Fibroblast of mammary gland (primary cell): ENCODE data around the gene USP24.

Experiments
- DNase-seq: peaks from one replicate; pipeline ENCODE4 v3.0.0-alpha.2; 2010; ENCODE audit warnings: low read depth
- H3K4me3 ChIP-seq: 2 replicates; pipeline ENCODE4 v1.5.1; 2011; ENCODE audit warnings: low read depth, mild to moderate bottlenecking, low read length, moderate library complexity; ENCODE audit not compliant: control insufficient read depth
- TF ChIP-seq, protein P1 (sequence below): conservative IDR thresholded peaks from 2 replicates; pipeline ENCODE4 v1.5.1; 2011; ENCODE audit warnings: low read depth, low read length, inconsistent platforms; ENCODE audit not compliant: control insufficient read depth, insufficient read depth

The USP24 gene

DNA sequence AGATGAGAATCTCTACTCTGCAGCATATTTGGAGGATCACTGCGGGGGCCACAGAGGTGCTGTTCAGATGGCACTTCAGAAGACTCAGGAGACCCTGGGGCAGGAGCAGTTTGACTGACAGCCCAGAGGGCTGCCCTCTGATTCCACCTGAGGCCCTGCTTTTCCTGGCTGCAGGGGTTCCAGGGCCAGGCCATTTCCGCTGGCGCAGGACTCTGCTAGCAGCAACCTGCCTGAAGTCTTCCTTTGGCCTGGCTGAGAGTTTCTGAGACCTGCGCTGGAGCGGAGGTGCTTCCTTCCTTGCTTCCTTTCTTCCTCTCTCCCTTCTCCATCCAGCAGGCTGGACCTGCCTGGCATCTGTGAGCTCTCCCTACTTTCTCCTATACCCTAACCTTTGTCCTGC lies 164.0 kb downstream of the USP24 start:
- no peak overlapping the region for H3K4me3 ChIP-seq
- TF ChIP-seq, protein P1, sequence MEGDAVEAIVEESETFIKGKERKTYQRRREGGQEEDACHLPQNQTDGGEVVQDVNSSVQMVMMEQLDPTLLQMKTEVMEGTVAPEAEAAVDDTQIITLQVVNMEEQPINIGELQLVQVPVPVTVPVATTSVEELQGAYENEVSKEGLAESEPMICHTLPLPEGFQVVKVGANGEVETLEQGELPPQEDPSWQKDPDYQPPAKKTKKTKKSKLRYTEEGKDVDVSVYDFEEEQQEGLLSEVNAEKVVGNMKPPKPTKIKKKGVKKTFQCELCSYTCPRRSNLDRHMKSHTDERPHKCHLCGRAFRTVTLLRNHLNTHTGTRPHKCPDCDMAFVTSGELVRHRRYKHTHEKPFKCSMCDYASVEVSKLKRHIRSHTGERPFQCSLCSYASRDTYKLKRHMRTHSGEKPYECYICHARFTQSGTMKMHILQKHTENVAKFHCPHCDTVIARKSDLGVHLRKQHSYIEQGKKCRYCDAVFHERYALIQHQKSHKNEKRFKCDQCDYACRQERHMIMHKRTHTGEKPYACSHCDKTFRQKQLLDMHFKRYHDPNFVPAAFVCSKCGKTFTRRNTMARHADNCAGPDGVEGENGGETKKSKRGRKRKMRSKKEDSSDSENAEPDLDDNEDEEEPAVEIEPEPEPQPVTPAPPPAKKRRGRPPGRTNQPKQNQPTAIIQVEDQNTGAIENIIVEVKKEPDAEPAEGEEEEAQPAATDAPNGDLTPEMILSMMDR = no peak
- no peak for DNase-seq

GRCh38 chr1:55050283-55050682 lies 164.9 kb downstream of the USP24 start:
- TF ChIP-seq, protein P1 = no peak
- no peak overlapping the region for H3K4me3 ChIP-seq
- DNase-seq = peak; percentile 66

DNA sequence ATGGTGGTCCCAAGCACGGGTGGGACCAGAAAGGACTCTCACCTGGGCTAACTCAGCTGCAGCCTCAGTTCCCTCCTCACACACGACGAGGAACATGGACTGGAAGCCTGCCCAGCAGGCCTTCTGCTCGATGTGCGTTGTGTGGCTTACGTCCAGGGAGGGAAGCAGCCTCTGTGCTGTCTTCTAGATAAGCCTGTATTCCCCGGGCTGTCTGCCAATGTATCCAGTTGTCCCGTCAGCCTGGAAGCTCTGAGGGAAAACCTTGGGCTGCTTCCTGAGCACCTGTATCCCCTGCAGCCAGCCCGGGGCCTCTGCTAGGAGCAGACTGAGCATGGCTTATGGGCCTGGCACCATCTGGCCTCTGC lies 165.3 kb downstream of the USP24 start:
- peak; percentile 31 for DNase-seq
- TF ChIP-seq, protein P1 = no peak
- H3K4me3 ChIP-seq = no peak overlapping the region

- TF ChIP-seq, protein P1 = no peak
- H3K4me3 ChIP-seq = no peak overlapping the region
- no peak for DNase-seq
These were observed 165.8 kb downstream of the USP24 start for GRCh38 chr1:55049271-55049913.

DNA sequence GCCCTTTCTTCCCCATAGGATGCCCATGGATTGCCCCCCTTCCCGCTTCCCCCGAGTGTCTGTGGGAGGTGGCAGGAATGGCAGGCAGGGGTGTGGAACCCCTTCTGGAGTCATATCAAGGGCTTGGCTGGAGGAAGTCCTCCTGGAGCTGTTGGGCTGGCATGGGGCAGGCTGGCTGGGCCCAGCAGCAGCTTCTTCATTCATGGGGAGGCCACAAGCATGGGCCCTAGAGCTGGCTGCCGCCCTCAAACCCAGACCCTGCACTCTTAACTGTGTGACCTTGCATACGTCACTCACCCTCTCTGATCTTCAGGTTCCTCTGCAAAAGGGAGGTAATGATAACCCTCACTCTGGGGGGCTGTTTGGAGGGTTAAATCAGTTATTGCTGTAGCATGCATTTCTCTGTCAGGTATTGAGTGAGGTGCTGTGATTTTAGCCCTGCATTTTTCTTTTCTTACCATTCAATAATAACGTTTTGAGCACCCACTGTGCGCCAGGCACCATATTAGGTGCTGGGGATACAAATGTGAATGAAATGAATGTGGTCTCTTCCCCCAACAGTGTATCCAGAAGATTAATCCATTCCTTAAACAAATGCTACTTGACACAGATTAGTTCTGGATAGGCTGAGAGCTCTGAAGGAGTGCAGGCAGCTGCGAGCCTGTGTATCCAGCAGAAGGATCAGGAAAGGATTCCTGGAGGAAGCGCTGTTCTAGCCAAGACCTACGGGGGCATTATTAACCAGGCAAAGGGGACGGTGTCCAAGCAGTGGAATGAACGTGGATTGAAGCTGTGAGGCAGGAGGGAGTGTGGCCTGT lies 166.5 kb downstream of the USP24 start:
- TF ChIP-seq, protein P1 = no peak
- no peak for DNase-seq
- H3K4me3 ChIP-seq = no peak overlapping the region

DNA sequence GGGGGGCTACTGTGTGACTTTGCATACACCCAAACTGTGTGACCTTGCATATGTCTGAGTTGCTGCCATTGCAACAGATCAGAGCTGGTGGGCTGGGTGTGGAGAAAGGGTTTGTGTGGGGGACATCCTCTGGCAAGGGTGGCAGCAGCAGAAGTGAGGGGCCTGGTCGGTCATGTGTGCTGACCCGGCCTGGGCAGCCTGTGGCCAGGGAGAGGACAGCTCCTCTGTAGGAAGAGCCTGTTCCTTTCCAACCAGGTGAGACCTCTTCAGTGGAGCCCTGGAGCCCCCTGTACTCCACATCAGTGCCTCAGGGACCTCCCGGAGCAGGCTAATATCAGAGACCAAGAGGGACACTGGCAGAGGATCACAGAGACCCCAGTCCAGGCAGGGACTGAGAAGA lies 167.6 kb downstream of the USP24 start:
- DNase-seq = no peak
- TF ChIP-seq, protein P1 = no peak

More for the DNA sequence above, 167.6 kb downstream of the USP24 start:
- no peak overlapping the region for H3K4me3 ChIP-seq
